ENCODE measurements around the gene TUFM. TPM values are rescaled to one million over a fixed set of nuclear protein-coding genes. Genes with fewer than 3 reads are reported as not detected.
A peak's percentile ranks its signal among the peaks of the same experiment; 100 is the strongest.

TUFM gene
- total and polyA plus RNA-seq, 9 donors: 75.7 to 123 (median 106) TPM

- H3K27me3 ChIP-seq: no peaks in the 10 kb centered on the region
- intact Hi-C loops (cut with DNase I): loop anchor here in 2 of 4 donors (5.0 to 10.0 kb wide), 2 partner anchors 48 to 105 kb away; partner anchors contain the start of genes ATP2A1 (in 1 of the 2) and CD19 (in 1 of the 2)
- WGBS, 3 donors: 91 to 94% (median 93%) methylated on average over 13 of the region's 13 CpGs
- no peak overlapping the region for H3K27ac ChIP-seq
- H3K9me3 ChIP-seq: no peaks in the 10 kb centered on the region
- H3K4me1 ChIP-seq (ENCODE audit: insufficient read depth): no peaks in the 10 kb centered on the region
- no peaks in the 10 kb centered on the region for H3K36me3 ChIP-seq
- H3K4me3 ChIP-seq: no peak overlapping the region
- no peak for DNase-seq
- TF ChIP-seq, protein P1, sequence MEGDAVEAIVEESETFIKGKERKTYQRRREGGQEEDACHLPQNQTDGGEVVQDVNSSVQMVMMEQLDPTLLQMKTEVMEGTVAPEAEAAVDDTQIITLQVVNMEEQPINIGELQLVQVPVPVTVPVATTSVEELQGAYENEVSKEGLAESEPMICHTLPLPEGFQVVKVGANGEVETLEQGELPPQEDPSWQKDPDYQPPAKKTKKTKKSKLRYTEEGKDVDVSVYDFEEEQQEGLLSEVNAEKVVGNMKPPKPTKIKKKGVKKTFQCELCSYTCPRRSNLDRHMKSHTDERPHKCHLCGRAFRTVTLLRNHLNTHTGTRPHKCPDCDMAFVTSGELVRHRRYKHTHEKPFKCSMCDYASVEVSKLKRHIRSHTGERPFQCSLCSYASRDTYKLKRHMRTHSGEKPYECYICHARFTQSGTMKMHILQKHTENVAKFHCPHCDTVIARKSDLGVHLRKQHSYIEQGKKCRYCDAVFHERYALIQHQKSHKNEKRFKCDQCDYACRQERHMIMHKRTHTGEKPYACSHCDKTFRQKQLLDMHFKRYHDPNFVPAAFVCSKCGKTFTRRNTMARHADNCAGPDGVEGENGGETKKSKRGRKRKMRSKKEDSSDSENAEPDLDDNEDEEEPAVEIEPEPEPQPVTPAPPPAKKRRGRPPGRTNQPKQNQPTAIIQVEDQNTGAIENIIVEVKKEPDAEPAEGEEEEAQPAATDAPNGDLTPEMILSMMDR (IDR thresholded peaks at IDR 0.05): no peak
- no peak for TF ChIP-seq EP300 (IDR thresholded peaks at IDR 0.05)
- no peak for TF ChIP-seq POLR2A (IDR thresholded peaks at IDR 0.05)
Observed at GRCh38 chr16:28829747-28830146, 16.4 kb downstream of the TUFM start.

DNA sequence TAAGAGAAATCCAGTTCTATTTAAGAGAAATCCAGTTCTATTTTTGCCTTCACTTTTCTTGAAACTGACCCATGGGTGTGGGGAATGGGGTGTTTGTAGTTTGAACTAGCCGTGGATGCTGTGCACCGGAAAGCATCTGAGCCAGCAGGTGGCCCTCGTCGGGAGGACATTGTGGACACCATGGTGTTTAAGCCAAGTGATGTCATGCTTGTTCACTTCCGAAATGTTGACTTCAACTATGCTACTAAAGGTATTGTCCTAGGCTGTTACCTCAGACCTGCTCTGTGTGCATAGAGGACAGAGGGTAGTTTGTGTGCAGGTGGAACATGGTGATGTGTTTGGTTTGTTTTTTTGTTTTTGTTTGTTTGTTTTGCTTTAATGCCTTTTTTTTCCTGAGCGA lies 20.0 kb downstream of the TUFM start:
- 35 to 42% (median 38%) methylated on average over 6 of the region's 6 CpGs for WGBS, 3 donors
- intact Hi-C loops (cut with DNase I): loop anchor here in 2 of 4 donors (5.0 to 10.0 kb wide), 2 partner anchors 51 to 109 kb away; partner anchors contain the start of genes ATP2A1 (in 1 of the 2) and CD19 (in 1 of the 2)
- no peaks in the 10 kb centered on the region for H3K27me3 ChIP-seq
- DNase-seq: no peak
- H3K36me3 ChIP-seq: no peaks in the 10 kb centered on the region
- H3K27ac ChIP-seq: no peak overlapping the region
- TF ChIP-seq POLR2A (IDR thresholded peaks at IDR 0.05): no peak
- TF ChIP-seq EP300 (IDR thresholded peaks at IDR 0.05): no peak
- TF ChIP-seq, protein P1 (IDR thresholded peaks at IDR 0.05): no peak
- no peaks in the 10 kb centered on the region for H3K4me1 ChIP-seq (ENCODE audit: insufficient read depth)
- no peak overlapping the region for H3K4me3 ChIP-seq
- no peaks in the 10 kb centered on the region for H3K9me3 ChIP-seq

- intact Hi-C loops (cut with DNase I): loop anchor here in 2 of 4 donors (5.0 to 10.0 kb wide), 2 partner anchors 110 to 123 kb away; partner anchors contain the start of gene CD19 (in 1 of the 2)
- 28 to 36% (median 32%) methylated on average over 5 of the region's 5 CpGs for WGBS, 3 donors
- H3K9me3 ChIP-seq: no peaks in the 10 kb centered on the region
- peak overlapping the region; percentile 98 to 99 for H3K27ac ChIP-seq
- H3K36me3 ChIP-seq: no peaks in the 10 kb centered on the region
- no peaks in the 10 kb centered on the region for H3K27me3 ChIP-seq
- TF ChIP-seq EP300 (IDR thresholded peaks at IDR 0.05): no peak
- TF ChIP-seq, protein P1 (IDR thresholded peaks at IDR 0.05): no peak
- no peak for TF ChIP-seq POLR2A (IDR thresholded peaks at IDR 0.05)
- H3K4me1 ChIP-seq (ENCODE audit: insufficient read depth): no peaks in the 10 kb centered on the region
- DNase-seq: no peak
- H3K4me3 ChIP-seq: peak overlapping the region; percentile 100
Observed at GRCh38 chr16:28824717-28824973, 21.5 kb downstream of the TUFM start.

- DNase-seq: peak; percentile 97 to 99 (median 98)
- intact Hi-C loops (cut with DNase I): loop anchor here in 2 of 4 donors (5.0 to 10.0 kb wide), 2 partner anchors 111 to 123 kb away; partner anchors contain the start of gene CD19 (in 1 of the 2)
- TF ChIP-seq, protein P1 (IDR thresholded peaks at IDR 0.05): peak in 2 of 3 donors; percentile 27 to 38
- TF ChIP-seq EP300 (IDR thresholded peaks at IDR 0.05): no peak
- peak; percentile 44 for TF ChIP-seq POLR2A (IDR thresholded peaks at IDR 0.05)
Observed at GRCh38 chr16:28823873-28824716, 22.1 kb downstream of the TUFM start.

More at GRCh38 chr16:28823873-28824716, 22.1 kb downstream of the TUFM start:
- 0% methylated on average over 51 to 60 of the region's 60 CpGs for whole genome bisulfite sequencing, 3 donors
- Histone ChIP-seq H3K27ac (peak overlapping the region; percentile 98 to 99), H3K9me3 (no peaks in the 10 kb centered on the region), H3K4me1 (ENCODE audit: insufficient read depth) (no peaks in the 10 kb centered on the region), H3K36me3 (no peaks in the 10 kb centered on the region), H3K4me3 (peak overlapping the region; percentile 100), H3K27me3 (no peaks in the 10 kb centered on the region)

Measured in ovary (tissue), 9 donors.